ENCODE data around the gene ERVW-1. TPM values are rescaled to one million over a fixed set of nuclear protein-coding genes. Genes with fewer than 3 reads are reported as not detected.
"Not testable (repeated sequence)": the region's sequence is repeated elsewhere in the genome, so short reads cannot be mapped to it uniquely, and the experiment has no call there.

ERVW-1 gene
- total RNA-seq, 2 experiments from 2014 or later: not detected

DNA sequence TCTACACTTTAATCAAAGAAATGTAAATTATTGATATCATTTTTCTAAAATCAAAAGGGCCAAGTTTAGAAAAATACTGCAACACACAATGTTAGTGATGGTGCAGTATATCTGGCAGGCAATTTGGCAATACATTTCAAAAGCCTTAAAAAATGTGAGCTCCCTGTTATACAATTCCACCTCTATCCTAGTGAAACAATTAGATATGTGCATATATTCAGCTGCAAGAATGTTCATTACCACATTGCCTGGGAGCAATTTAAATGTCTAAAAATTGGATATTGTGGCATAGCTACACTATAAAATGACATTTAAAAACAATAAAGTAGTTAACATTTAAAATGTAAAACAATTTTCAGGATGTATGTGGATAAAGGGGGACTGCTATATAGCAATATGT is 10.1 kb upstream of the ERVW-1 start:
- no peak overlapping the region for H3K27ac ChIP-seq (ENCODE audit: low read depth, low read length, poor library complexity, severe bottlenecking)
- intact Hi-C loops (cut with micrococcal nuclease; ENCODE audit: unreplicated experiment): no loop called here
- H3K4me2 ChIP-seq (ENCODE audit: low read length): no peak overlapping the region
- no peaks in the 10 kb centered on the region for H4K20me1 ChIP-seq (ENCODE audit: insufficient read depth, low read length)
- no peaks in the 10 kb centered on the region for H3K9me2 ChIP-seq (ENCODE audit: insufficient read depth, low read length)
- H3K9me3 ChIP-seq (ENCODE audit: low read length): no peaks in the 10 kb centered on the region
- H3K36me3 ChIP-seq (ENCODE audit: insufficient read depth, low read length): peaks cover 79% of the 10 kb centered on the region
- BruUV-seq (replicated peaks): no TSS peak
- H3K4me1 ChIP-seq (ENCODE audit: insufficient read depth, low read length, poor library complexity, severe bottlenecking): no peaks in the 10 kb centered on the region
- no peak overlapping the region for H3K4me3 ChIP-seq (ENCODE audit: low read depth, low read length, poor library complexity, severe bottlenecking)
- POLR2A ChIA-PET: interaction anchor here (0.6 to 0.7 kb wide), 3 partner anchors 38 to 891 kb away, joined by 3 to 4 read pairs (median 3); no protein-coding TSS in a partner anchor
- no peak for TF ChIP-seq CTCF (conservative IDR thresholded peaks at IDR 0.05; ENCODE audit: low read length)
- TF ChIP-seq EZH2phosphoT487 (IDR thresholded peaks at IDR 0.05; ENCODE audit: borderline replicate concordance, low read depth, low read length): no peak
- no peaks in the 10 kb centered on the region for H3K79me2 ChIP-seq (ENCODE audit: insufficient read depth, low read depth, low read length)
- DNase-seq (ENCODE audit: low spot score): no peak
- CTCF ChIA-PET (ENCODE audit: unreplicated experiment): no interaction called here
- H2AFZ ChIP-seq (ENCODE audit: low read length): no peak overlapping the region

- BruUV-seq (replicated peaks): no TSS peak
- intact Hi-C loops (cut with micrococcal nuclease; ENCODE audit: unreplicated experiment): no loop called here
- Histone ChIP-seq H3K27ac (ENCODE audit: low read depth, low read length, poor library complexity, severe bottlenecking) (no peak overlapping the region), H3K9me2 (ENCODE audit: insufficient read depth, low read length) (no peaks in the 10 kb centered on the region), H4K20me1 (ENCODE audit: insufficient read depth, low read length) (no peaks in the 10 kb centered on the region), H3K4me2 (ENCODE audit: low read length) (no peak overlapping the region), H3K9me3 (ENCODE audit: low read length) (no peaks in the 10 kb centered on the region), H3K36me3 (ENCODE audit: insufficient read depth, low read length) (peaks cover 61% of the 10 kb centered on the region), H3K79me2 (ENCODE audit: insufficient read depth, low read depth, low read length) (no peaks in the 10 kb centered on the region), H3K4me1 (ENCODE audit: insufficient read depth, low read length, poor library complexity, severe bottlenecking) (no peaks in the 10 kb centered on the region), H3K4me3 (ENCODE audit: low read depth, low read length, poor library complexity, severe bottlenecking) (no peak overlapping the region), H2AFZ (ENCODE audit: low read length) (no peak overlapping the region)
- ChIA-PET CTCF (ENCODE audit: unreplicated experiment) (no interaction called here), POLR2A (no interaction called here)
- TF ChIP-seq EZH2phosphoT487 (IDR thresholded peaks at IDR 0.05; ENCODE audit: borderline replicate concordance, low read depth, low read length): no peak
- no peak for TF ChIP-seq CTCF (conservative IDR thresholded peaks at IDR 0.05; ENCODE audit: low read length)
- DNase-seq (ENCODE audit: low spot score): no peak
Observed at GRCh38 chr7:92485974-92486373, 8.2 kb upstream of the ERVW-1 start.

GRCh38 chr7:92485267-92485892 is 7.6 kb upstream of the ERVW-1 start:
- H3K9me3 ChIP-seq (ENCODE audit: low read length): no peaks in the 10 kb centered on the region
- H3K4me3 ChIP-seq (ENCODE audit: low read depth, low read length, poor library complexity, severe bottlenecking): no peak overlapping the region
- DNase-seq (ENCODE audit: low spot score): no peak
- H3K4me2 ChIP-seq (ENCODE audit: low read length): no peak overlapping the region
- no peaks in the 10 kb centered on the region for H3K4me1 ChIP-seq (ENCODE audit: insufficient read depth, low read length, poor library complexity, severe bottlenecking)
- intact Hi-C loops (cut with micrococcal nuclease; ENCODE audit: unreplicated experiment): no loop called here
- no TSS peak for BruUV-seq (replicated peaks)
- no peaks in the 10 kb centered on the region for H3K9me2 ChIP-seq (ENCODE audit: insufficient read depth, low read length)
- no peak for TF ChIP-seq CTCF (conservative IDR thresholded peaks at IDR 0.05; ENCODE audit: low read length)
- TF ChIP-seq EZH2phosphoT487 (IDR thresholded peaks at IDR 0.05; ENCODE audit: borderline replicate concordance, low read depth, low read length): no peak
- H3K27ac ChIP-seq (ENCODE audit: low read depth, low read length, poor library complexity, severe bottlenecking): no peak overlapping the region
- ChIA-PET POLR2A (no interaction called here), CTCF (ENCODE audit: unreplicated experiment) (no interaction called here)
- H3K36me3 ChIP-seq (ENCODE audit: insufficient read depth, low read length): peaks cover 55% of the 10 kb centered on the region
- no peaks in the 10 kb centered on the region for H3K79me2 ChIP-seq (ENCODE audit: insufficient read depth, low read depth, low read length)
- no peaks in the 10 kb centered on the region for H4K20me1 ChIP-seq (ENCODE audit: insufficient read depth, low read length)
- H2AFZ ChIP-seq (ENCODE audit: low read length): no peak overlapping the region

GRCh38 chr7:92484226-92484625 is 6.5 kb upstream of the ERVW-1 start:
- CTCF ChIA-PET (ENCODE audit: unreplicated experiment); intact Hi-C loops (cut with micrococcal nuclease; ENCODE audit: unreplicated experiment); H3K27ac ChIP-seq (ENCODE audit: low read depth, low read length, poor library complexity, severe bottlenecking); DNase-seq (ENCODE audit: low spot score); H3K4me1 ChIP-seq (ENCODE audit: insufficient read depth, low read length, poor library complexity, severe bottlenecking); H3K4me3 ChIP-seq (ENCODE audit: low read depth, low read length, poor library complexity, severe bottlenecking); BruUV-seq (replicated peaks); H4K20me1 ChIP-seq (ENCODE audit: insufficient read depth, low read length); H3K79me2 ChIP-seq (ENCODE audit: insufficient read depth, low read depth, low read length); H2AFZ ChIP-seq (ENCODE audit: low read length); H3K4me2 ChIP-seq (ENCODE audit: low read length); H3K9me3 ChIP-seq (ENCODE audit: low read length); H3K9me2 ChIP-seq (ENCODE audit: insufficient read depth, low read length); POLR2A ChIA-PET: not testable (repeated sequence)
- peaks cover 43% of the 10 kb centered on the region for H3K36me3 ChIP-seq (ENCODE audit: insufficient read depth, low read length)
